Stimulated activated CD4-positive, alpha-beta T cell treated with anti-CD3 and anti-CD28 coated beads, Interleukin-4, amount 100 ng/mL, for 1 hour (primary cell): ENCODE data around the gene ADCY5.

Experiments
- DNase-seq: peaks from one replicate; pipeline ENCODE4 v3.0.0-alpha.2; 2020

The ADCY5 gene

GRCh38 chr3:123385001-123385401, 63.9 kb downstream of the ADCY5 start:
- no peak for DNase-seq

- DNase-seq, result no peak
These were observed 64.6 kb downstream of the ADCY5 start for GRCh38 chr3:123384256-123384655.

GRCh38 chr3:123383091-123384053, 65.5 kb downstream of the ADCY5 start:
- no peak for DNase-seq

DNA sequence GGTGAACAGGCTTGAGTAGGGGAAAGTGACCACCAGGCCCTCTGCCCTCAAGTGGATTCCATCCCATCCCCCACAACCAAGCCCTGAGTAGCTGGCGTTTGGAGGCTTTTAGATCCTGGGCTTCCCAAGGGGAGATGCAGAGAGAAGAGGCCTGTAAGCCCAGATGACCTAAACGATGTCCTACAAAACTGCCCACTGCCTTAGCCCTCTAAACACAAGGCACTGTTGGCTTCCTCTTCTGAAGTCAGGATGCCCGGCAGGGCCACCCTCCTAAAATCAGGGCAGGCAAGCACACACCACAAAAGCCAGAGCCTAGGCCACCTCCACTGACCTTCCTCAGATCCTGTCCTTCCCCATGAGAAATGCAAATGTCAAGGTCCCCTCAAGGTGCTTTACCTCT, 68.6 kb downstream of the ADCY5 start:
- DNase-seq, result no peak

DNA sequence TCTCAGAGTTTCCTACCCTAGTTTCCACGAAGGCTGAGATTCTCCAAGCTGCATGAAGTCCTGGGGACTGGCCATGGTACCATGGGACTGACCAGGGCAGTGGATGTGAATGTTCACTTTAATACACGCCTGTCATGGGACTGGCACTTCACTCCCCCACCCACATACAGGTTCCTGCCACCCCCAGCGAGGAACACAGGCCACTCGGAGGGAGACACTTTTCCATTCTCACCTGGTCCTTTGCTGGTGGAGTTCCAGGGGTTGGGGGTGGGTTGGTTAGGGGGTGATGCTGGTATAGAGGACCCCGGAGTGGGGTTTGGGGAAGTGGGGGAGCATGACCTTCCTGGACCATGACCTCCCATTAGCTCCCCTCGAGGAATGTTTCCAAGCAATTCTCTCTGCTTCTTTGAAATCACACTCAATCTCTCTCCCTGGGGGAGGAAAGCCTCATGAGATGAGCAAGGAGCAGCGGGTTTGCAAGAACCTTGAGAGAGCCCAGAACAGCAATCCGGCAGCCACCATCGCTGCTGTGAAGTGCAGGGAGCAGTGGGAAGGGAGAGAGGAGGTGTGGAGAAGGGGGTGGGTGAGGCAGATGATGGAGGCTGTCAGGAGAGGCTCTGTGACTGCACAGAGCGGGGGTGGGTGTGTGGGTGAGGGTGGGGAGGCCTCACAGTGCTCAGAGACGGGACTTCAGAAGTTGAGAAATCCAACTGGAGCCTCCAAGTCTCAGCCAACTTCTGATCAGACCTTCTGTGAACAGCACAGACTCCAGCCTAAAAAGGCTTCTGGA, 69.7 kb downstream of the ADCY5 start:
- no peak for DNase-seq

DNA sequence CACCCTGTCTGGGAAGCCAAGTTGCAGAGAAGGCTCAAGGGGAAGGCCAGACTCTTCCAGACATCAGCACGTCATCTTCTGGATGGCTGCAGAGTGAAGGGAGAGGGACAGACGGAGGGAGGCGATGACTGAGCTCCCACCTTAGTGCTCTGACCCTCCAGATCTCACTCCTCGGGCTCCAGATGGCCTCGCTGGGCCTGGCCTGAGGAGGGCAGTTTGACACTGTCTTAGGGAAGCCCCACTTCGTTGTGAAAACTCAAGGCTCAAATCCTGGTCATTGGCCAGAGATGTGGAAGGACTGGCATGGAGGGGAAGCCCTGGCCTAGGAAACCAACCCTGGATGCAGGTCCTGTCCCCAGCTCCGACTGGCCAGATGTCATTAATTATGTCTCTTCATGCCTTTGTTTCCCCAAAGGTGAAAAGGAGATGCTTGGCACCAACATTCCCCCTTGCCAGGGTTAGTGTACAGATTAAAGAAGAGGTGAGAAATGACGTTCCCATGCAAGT, 70.4 kb downstream of the ADCY5 start:
- DNase-seq, result no peak

GRCh38 chr3:123377243-123377740, 71.6 kb downstream of the ADCY5 start:
- DNase-seq, result no peak

- DNase-seq, result no peak
These were observed 72.2 kb downstream of the ADCY5 start for GRCh38 chr3:123376451-123377242.

GRCh38 chr3:123375014-123375940, 73.6 kb downstream of the ADCY5 start:
- no peak for DNase-seq

- DNase-seq, result no peak
These were observed 74.9 kb downstream of the ADCY5 start for GRCh38 chr3:123374016-123374415.

GRCh38 chr3:123373474-123373987, 75.4 kb downstream of the ADCY5 start:
- DNase-seq, result no peak

GRCh38 chr3:123372686-123373473, 76.0 kb downstream of the ADCY5 start:
- DNase-seq, result no peak

DNA sequence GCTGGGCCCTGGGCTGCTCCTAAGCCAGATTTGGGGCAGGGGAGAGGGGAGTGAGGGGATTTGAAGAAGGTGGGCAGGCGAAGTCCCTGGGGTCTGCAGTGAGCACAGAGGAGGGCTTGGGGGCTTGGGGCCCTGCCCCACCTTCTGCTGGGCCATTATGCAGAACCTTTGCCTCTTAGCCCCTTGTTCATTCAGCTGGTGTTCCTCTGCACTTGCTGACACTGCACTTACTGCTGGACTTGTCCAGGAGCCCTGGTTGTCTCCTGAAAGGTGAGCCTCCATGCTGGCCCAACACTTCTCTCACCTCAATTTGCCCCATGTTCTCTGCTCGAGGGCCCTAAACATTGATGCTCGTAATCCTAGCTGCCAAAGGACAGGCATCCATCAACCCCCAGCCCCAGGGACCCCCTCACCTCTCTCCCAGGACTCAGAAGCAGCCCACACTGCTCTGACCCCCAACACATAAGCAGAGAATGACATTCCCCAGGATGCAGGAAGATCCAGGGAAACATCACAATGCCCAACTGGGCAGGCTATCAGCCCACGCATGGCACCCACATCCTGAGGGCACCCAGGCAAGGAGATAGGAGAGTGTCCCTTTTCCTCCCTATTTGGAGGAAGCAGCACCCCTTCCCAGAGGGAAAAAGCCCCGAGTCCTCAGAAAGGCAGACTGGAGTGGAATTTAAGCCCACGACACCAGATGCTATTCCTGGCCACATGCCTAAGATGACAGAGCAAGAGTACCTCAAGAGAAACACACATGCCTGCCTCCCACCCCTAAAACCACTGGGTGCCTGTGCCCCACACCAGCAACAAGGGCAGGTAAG, 76.8 kb downstream of the ADCY5 start:
- no peak for DNase-seq

- DNase-seq, result no peak
These were observed 77.5 kb downstream of the ADCY5 start for GRCh38 chr3:123371426-123371825.

DNA sequence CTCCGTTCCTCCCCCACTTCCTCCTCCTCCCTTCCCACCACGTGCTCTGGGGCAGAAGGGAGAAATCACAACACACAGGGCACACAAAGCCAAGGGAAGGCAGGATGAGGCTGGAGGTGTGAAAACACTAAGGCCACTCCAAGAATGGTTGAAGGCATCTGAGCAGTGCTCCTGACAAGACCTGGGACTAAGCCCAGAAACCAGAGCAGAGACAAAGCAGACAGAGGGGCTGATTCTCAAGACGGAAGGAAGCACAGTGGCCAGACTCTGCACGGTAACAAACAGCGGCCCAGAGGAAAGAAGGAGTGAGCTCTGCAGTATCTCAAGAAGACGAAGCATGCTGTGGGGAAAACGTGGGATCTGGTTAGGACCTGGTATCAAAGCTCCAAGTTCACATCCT, 78.1 kb downstream of the ADCY5 start:
- DNase-seq, result no peak

DNA sequence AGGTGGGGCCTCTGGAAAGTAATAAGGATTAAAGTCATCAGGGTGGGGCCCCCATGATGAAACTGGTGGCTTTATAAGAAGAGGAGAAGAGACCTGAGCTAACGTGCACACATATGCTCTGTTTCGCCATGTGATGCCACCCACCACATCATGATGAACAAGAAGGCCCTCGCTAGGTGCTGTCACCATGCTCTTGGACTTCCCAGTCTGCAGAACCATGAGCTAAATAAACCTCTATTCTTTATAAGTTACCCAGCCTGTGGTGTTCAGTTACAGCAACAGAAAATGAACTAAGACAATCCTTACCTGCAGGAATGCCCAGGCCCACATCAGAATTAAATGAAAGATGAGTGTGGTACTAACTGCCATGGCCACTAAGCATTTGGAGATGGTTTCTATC, 79.8 kb downstream of the ADCY5 start:
- no peak for DNase-seq

GRCh38 chr3:123367467-123368154, 81.3 kb downstream of the ADCY5 start:
- DNase-seq, result no peak

- DNase-seq, result no peak
These were observed 83.3 kb downstream of the ADCY5 start for GRCh38 chr3:123365450-123366143.
